Measurements from ENCODE around the gene CTNND2. TPM values are rescaled to one million over a fixed set of nuclear protein-coding genes. Genes with fewer than 3 reads are reported as not detected.

CTNND2 gene
- total and polyA plus RNA-seq, 9 of the 15 experiments (the other 6 are each of a cell fraction or from before 2014, with no cell fraction given) = 0.03 to 0.35 TPM; not detected in 7

- Histone ChIP-seq H3K4me2 (ENCODE audit: insufficient read depth, low read length) (no peak overlapping the region), H3K4me1 (replicated peaks in 1 of 2; ENCODE audit: control insufficient read depth in 2 of 2, insufficient read depth in 2 of 2, low read length in 2 of 2) (no peaks in the 10 kb centered on the region), H3K9ac (ENCODE audit: insufficient read depth in 1 of 2, low read depth in 2 of 2, low read length in 2 of 2) (no peak overlapping the region), H3K27me3 (ENCODE audit: control insufficient read depth in 2 of 2, insufficient read depth in 2 of 2, low read length in 2 of 2) (peaks cover 24% of the 10 kb centered on the region in 2 experiments), H3K36me3 (ENCODE audit: control insufficient read depth, insufficient read depth, low read length) (no peaks in the 10 kb centered on the region), H2AFZ (ENCODE audit: low read depth, low read length) (no peak overlapping the region), H4K20me1 (replicated peaks; ENCODE audit: control insufficient read depth, insufficient read depth, low read length) (no peaks in the 10 kb centered on the region; the same call in 1 of the 2 replicates), H3K27ac (ENCODE audit: extremely low read depth, low read depth, low read length) (no peak overlapping the region), H3K4me3 (no peak overlapping the region), H3K9me3 (replicated peaks; ENCODE audit: control insufficient read depth, insufficient read depth, low read depth, low read length) (no peaks in the 10 kb centered on the region), H3K9me1 (ENCODE audit: control insufficient read depth, insufficient read depth, low read length) (no peaks in the 10 kb centered on the region), H3K79me2 (ENCODE audit: control insufficient read depth, insufficient read depth, low read length) (no peaks in the 10 kb centered on the region)
- in situ Hi-C loops (cut with MboI) (no loop called here), intact Hi-C loops (cut with micrococcal nuclease) (no loop called here)
- no TSS peak for BruUV-seq (replicated peaks)
- ChIA-PET POLR2A (interaction anchor here (1.4 kb wide), 1 partner anchor 10 kb away, joined by 4 read pairs; no protein-coding TSS in a partner anchor), CTCF (ENCODE audit: low intra/inter-chr PET ratio) (no interaction called here)
- ATAC-seq = no peak
- no peak for TF ChIP-seq KAT7 (CRISPR knock-in tag; IDR thresholded peaks at IDR 0.05; ENCODE audit: borderline replicate concordance)
- no peak for TF ChIP-seq DLX4 (CRISPR knock-in tag; IDR thresholded peaks at IDR 0.05)
- no peak for TF ChIP-seq U2AF1 (optimal IDR thresholded peaks at IDR 0.05; ENCODE audit: low read depth, low read length)
- no peak for TF ChIP-seq DACH1 (IDR thresholded peaks at IDR 0.05; ENCODE audit: partially characterized antibody)
- TF ChIP-seq MCM3 (IDR thresholded peaks at IDR 0.05) = no peak
- TF ChIP-seq MLX (CRISPR knock-in tag; conservative IDR thresholded peaks at IDR 0.05) = no peak
- no peak for TF ChIP-seq DIDO1 (tag; IDR thresholded peaks at IDR 0.05; ENCODE audit: low read depth)
- no peak for TF ChIP-seq POLR2H (tag; IDR thresholded peaks at IDR 0.05; ENCODE audit: low read depth)
- no peak for TF ChIP-seq PHF8 (IDR thresholded peaks at IDR 0.05; ENCODE audit: borderline replicate concordance, low read length)
- TF ChIP-seq ARHGAP35 (IDR thresholded peaks at IDR 0.05; ENCODE audit: partially characterized antibody) = no peak
- WGBS (ENCODE audit: insufficient coverage, low coverage, missing lambda C conversion rate) = 3% methylated on average over 6 of the region's 6 CpGs
- DNase-seq (ENCODE audit: extremely low read depth in 1 of 4, low spot score in 3 of 4) = no peak
- no peak for FAIRE-seq
Observed at GRCh38 chr5:10964806-10965205, 939.4 kb downstream of the CTNND2 start.

All from K562 (cell line).